Stimulated activated CD8-positive, alpha-beta memory T cell treated with anti-CD3 and anti-CD28 coated beads, Interleukin-12 subunit alpha, Interleukin-12 subunit beta, amount 100 ng/mL, for 1 hour (primary cell): ENCODE data around the gene CARD11.
"Not testable (repeated sequence)": the region's sequence is repeated elsewhere in the genome, so short reads cannot be mapped to it uniquely, and the experiment has no call there.

Experiments
- DNase-seq: peaks from one replicate; pipeline ENCODE4 v3.0.0-alpha.2; 2020; ENCODE audit warnings: low read depth

Gene CARD11

DNA sequence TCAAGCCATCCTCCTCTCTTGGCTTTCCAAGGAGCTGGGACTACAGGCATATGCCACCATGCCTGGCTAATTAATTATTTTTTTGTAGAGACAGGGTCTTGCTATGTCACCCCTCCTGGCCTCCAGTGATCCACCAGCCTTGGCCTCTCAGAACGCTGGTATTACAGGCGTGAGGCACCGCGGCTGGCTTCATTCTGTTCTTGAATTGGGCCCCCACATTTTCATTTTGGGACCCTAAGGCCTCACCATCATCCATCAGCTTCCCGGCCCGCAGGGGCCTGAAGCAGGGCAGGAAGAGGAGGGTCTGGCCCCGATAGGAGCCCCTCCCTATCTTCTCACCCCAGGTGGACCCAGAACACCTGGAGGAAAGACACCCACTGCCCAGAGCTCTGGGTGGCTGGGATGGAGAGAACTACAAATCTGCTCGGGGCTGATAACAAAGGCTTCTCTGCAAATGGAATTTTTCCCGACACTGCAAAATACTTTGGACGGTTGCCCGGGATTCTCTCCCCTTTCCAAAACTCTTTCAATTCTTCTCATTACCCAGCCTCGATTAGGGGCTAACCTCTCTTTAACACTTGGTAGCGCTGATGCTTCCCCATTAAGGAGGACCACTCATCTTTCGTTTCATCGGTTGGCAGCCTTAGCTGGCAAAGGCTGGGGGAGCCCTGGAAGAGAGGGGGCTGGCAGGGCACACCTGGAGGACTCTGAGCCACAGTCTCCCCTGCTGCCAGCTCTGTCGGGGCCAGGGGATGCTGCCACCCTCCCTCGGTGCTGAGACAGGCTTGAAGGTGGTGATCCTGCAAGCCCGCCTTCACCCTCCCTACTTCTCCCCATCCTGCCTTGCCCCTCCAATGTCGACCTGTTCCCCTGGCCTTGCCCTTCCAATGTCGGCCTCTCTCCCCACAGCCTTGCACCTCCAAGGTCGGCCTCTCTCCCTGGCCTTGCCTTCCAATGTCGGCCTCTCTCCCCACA is 118.5 kb downstream of the CARD11 start:
- no peak for DNase-seq

DNA sequence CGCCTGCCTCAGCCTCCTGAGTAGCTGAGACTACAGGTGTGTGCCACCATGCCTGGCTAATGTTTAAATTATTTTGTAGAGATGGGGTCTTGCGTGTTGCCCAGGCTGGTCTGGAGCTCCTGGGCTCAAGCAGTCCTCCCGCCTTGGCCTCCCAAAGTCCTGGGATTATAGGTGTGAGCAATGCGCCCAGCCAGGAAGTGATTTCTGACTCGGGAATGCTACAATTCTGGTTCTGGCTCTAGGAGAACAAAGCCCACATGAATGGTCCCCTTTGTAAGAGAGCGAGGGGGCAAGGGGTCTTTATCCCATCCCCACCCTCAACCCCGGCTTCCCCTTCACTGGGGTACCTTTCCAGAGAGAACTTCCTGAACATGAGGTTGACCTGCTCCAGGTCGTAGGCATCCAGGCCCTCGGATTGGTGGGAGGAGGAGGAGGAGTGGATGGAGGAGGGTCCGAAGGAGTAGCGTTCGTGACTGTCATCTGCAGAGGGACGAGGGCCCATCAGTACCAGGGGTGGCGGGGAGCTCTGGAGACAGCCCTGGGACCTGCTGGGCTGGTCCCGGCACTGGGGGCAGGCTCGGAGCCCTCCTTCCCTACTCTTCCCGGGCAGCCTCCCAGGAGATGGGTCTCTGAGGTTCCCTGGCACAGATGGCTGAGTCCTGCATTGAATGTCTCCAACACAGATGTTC is 119.6 kb downstream of the CARD11 start:
- no peak for DNase-seq

DNA sequence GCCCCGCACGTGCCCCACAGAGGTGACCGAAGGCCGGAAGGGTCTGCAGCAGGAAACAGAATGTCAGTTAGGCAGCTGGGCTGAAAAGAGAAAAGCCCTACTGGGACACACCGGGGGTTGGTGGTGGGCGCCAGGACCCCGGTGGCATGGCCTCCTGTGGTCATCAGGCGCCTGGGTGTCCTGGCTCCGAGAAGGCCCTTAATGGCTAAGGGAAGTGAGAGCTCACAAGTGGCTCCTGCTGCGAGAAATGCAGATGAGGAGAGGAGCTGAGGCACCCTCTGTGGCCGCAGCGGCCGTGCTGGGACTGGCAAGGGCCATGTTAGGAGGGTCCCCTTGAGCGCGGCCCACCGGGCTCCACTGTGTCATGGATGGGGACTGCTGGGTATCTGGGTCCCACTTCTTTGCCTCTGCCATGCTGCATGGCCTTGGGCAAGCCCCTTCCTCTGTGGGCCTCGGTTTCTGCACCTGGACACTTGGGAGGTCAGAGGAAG is 120.3 kb downstream of the CARD11 start:
- no peak for DNase-seq

DNA sequence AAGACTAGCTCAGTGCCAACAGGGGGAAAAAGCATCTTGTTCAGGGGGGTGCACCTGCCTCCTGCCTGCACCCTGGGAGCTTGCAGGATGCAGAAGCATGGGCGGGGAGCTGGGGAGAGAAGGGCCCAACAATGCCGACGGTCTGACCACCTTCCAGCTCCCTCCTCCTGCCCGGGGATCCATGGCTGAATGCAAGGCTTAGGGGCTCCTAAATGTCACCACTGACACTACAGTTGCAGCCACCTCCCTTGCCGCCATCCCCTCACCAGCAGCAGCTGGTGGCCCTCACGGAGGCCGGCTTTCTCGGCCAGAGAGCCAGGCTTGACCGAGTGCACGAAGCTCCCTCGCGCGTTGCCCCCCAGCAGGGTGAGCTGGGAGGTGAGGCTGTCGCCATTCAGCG is 120.8 kb downstream of the CARD11 start:
- DNase-seq: no peak

DNA sequence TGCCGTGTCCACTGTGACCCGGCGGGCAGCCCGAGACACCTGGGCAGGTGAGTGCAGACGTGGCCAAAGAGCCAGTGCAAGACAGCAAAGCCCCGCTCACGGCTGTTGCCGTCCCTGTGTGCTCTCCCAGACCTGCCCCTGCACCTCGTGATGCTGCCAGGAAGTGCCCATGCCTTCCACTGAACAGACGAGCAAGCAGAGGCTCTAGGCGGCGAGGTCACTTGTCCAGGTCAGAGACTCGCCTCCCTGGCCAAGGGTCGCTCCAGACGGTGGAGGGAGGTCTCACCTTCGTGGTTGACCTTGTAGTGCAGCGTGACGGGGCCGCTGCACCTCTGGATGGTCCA is 121.3 kb downstream of the CARD11 start:
- no peak for DNase-seq

DNA sequence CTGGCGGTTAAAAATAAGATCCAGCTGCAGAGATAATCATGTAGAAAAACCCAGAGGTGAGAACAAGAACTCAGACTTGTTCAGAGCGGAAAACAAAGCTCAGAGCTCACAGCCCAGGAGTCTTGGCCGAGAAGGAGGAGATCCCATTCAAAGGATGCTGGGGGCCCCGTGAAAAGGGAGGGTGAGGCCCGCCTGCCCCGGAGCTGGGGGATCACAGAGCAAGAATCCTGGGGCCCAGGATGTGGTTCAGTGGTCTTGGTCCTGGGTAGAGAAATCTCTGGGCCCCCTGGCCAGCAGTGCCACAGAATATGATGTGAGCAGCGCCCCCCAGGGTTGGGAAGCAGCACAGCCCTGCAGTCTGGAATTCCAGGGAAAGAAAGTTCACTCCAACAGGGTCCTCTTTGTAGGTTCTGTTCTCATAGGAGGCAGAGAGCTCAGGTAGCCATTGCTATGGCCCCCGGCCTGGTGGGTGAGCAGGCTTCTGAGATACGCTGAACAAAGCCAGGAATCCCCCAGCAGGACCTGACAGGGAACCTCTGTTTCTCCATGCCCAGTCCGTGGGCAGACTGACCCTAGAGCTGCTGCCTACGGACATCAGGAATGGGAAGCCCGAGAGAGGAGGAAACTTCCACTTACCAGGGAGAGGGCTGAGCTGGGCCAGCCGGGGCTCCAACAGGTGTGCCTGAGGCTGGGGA is 121.9 kb downstream of the CARD11 start:
- no peak for DNase-seq

DNA sequence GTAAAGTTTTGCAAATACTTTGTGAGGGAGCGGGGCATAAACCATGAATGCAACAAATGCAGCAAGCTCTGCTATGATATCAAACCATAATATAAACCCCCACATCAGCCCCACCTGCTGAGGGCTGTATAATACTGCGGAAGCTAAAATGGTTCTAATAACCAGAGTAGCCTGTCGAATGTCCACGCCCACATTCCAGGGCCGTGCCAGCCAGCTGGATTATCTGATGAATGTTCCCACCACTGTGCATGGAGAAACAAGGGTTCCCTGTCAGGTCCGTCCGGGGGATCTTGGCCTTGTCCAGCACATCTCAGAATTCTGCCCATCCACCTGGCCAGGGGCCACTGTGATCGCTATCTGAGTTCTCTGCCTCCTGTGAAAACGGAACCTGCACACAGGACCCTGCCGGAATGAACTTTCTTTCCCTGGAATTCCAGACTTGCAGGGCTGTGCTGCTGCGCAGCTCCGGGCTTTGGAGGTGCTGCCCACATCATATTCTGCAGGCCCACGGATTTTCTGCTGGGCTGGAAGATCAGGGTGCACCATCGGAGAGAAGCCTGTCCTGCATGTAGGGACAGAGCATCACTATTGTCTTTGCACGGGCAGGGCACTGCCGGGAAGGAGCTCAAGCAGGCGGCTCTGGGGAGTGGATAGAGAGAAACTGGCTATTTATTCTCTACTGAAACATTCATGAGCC is 122.6 kb downstream of the CARD11 start:
- no peak for DNase-seq

DNA sequence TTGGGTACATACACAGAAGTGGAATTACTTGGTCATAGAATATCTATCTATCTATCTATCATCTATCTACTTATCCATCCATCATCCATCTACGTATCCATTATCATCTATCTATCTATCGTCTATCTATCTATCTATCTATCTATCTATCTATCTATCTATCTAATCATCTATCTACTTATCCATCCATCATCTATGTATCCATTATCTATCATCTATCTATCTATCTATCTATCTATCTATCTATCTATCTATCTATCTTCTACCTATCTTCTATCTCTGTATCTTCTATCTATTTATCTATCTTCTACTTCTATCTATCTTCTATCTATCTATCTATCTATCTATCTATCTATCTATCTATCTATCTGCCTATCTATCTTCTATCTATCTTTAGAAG is 123.2 kb downstream of the CARD11 start:
- DNase-seq: not testable (repeated sequence)

DNA sequence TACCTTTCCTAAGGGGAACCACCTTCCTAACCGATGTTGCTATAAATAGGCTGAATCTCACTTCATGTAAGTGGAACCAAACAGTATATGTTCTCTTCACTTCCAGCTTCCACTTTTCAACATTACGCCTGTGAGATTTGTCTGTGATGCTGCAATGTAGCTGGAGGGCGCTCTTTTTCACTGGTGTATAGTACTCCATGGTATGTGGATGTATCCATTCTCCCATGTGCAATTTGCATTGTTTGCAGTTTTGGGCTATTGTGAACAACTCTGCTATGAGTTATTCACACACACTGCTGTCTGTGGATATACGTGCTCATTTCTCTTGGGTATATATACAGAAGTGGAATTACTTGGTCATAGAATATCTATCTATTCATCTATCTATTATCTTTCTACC is 123.6 kb downstream of the CARD11 start:
- no peak for DNase-seq

DNA sequence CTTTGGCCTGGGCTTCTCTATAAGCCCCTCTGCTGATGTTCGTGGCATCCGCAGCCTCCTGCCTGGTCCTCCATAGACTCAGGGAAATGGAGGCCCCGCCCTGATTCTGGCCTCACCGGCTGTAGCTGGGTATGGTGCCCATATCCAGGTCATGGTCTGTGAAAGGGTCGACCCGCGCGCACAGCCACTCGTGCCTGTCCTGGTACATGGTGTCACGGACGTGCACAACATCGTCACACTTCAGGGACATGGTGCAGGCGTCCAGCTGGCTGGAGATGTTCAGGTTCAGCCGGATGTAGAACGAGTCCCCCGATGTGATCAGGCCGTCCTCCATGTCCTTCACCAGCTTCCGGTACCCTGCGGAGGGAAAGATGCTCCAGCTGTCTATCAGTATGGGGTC is 124.4 kb downstream of the CARD11 start:
- no peak for DNase-seq

DNA sequence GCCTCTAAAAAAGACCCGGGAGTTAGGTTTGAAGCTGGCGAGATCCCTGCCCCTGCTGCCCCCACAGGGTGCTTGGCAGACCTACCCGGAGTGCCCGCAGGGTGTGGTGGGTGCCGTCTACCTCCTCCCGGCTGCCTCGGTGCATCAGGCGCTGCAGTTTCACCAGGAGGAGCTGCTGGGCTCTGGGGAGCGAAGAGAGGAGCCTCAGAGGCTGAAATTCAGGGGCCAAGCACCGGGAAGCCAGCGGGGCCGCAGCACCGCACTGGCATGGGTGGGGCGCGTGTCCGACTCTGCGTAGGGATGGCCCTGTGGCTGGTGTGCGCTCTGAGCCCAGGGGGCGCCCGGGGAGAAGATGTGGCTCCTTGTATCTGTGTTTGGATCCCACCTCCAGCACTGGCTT is 125.3 kb downstream of the CARD11 start:
- DNase-seq: no peak

DNA sequence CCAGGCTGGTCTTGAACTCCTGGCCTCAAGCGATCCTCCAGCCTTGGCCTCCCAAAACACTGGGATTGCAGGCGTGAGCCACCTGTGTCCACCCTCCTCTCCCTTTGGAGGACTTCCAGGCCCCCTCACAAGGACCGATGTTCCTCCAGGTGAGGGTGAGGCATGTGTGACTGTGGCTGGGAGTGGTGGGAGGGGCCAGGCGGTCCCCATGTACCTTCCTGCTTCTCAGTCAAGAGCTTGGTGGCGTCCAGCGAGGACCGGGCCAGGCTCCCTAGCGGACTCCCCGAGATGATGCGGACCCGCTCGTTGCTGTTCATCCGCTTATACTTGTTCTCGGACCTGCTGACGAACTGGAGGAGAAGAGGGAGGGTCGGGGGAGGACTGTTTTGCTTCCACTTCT is 128.6 kb downstream of the CARD11 start:
- no peak for DNase-seq

DNA sequence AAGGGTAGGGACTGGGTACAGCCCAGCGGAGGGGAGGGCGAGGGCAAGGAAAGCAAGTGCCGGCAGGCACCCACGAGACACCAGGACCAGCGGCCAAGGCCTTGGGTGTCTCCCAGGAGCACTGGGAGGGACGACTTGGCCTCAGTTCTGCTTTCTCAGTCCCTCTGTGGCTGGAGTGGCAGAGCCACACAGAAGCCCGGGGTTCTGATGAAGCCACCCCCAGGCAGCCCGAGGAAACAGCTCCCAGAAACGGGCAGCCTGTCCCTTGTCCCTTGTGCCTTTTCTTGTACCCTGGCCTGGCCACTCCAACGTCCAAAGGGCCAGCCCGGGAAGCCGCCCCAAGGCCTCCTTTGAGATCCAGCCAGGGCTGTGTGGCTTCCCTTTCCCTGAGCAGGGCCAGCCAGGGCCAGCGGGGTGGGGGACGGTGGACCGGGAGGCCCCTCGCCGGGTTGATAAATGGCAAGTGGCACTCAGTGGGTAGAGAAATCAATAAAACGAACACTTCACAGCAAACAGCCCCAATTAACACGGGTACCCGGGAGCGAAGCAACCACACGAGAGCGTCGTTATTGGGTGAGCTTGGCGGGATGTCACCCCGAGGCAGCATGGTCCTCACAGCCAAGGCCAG is 129.8 kb downstream of the CARD11 start:
- no peak for DNase-seq

DNA sequence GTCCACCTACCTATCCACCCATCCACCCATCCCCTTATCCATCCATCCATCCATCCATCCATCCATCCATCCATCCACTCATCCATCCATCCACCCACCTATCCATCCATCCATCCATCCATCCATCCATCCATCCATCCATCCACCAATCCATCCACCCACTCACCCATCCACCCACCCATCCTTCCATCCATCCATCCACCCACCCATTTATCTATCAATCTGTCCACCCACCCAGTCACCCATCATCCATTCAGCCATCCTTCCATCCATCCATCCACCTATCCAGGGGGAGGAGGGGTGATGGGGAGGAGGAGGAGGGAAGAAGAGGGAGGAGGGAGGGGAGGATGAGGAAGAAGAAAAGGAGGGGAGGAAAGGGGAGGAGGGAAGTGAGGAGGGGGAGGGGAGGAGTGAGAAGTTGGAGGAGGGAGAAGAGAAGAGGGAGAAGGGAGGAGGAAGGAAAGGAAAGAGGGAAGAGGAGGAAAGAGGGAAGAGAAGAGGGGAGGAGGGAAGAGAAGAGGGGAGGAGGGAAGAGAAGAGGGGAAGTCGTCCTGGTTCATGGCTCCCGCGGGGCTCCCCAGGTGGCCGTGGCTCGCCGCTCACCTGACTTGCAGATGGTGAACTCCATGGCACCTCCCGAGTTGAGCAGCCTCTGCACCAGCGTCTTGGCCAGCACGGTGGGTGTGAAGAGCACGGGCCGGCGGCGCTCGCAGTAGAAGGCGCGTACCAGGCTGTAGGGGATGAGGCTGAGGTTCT is 130.8 kb downstream of the CARD11 start:
- no peak for DNase-seq

DNA sequence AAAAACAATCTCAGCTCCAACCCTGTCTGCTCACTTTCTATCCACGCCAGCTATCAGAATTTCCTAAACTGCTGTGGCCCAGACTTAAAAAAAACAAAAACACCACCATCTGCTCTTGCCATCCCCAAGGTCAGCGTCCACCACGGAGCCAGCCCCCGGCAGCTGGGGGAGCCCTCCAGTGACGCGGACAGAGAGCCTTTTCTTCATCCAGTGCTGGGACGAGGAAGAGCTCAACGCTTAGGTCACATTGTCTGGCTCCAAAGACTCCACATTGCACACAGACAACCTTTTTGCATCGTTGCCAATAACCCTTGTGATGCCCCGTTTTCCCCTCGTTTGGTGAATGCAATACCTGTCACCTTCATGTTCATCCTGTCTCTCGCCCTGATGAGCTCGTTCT is 132.2 kb downstream of the CARD11 start:
- no peak for DNase-seq

DNA sequence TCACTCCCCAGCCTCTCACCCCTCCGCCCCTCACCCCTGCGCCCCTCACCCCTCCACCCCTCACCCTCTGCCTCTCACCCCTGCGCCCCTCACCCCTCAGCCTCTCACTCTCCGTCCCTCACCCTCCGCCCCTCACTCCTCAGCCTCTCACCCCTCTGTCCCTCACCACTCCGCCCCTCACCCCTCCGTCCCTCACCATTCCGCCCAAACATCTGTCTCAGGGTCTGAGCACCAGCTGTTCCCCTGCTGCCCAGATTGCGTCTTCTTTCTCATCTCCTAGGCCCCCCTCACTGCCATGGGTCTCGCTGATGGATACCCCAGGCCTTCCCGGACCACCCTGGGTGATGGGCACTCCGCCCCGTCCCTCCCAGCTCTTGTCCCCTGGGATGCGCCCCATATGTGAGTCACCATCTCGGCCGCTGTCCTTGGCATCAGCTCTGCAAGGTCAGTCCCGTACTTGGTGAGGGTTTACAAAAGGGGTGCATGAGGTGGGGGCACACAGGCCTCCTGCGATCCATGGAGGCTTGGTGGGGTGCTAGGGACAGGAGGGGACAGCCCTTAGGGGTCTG is 134.1 kb downstream of the CARD11 start:
- no peak for DNase-seq

DNA sequence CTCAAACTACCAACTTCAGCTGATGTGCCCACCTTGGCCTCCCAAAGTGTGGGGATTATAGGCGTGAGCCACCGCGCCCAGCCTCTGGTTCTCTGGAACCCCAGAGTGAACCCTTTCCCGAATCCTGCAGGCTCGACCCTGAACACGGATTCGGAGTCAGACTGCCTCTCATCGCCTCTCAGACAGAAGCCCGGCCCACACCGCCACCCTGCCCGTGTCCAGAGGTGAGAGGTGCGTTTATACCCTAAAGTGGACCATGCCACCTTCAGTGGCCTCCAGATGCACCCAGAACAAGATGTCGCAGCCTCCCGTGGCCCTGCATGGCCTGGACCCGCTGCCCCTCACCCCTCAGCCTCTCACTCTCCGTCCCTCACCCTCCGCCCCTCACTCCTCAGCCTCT is 134.6 kb downstream of the CARD11 start:
- DNase-seq: no peak

DNA sequence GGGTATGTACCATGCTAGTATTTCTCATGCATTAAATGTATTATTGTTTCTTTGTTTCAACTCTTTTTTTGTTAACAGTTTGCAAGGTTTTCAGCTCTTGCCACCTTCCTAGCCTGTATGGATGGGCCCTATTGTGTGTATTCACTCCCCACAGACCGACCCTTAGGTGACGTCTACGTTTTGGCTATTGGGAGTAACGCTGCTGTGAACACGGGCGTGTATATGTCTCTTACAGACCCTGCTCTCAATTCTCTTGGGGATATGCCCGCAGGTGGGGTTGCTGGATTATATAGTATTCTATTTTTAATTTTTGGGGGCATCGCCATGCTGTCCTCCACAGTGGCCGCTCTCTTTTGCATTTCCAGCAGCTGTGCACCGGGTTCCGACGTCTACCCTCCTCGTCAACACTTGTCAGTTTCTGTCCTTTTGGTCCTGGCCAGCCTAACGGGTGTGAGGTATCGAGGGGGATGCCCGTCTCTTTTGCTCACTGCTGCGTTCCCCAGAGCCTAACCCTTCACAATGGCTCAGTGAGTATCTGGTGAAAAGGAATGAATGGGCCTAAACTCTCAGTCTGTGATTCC is 135.5 kb downstream of the CARD11 start:
- DNase-seq: no peak

DNA sequence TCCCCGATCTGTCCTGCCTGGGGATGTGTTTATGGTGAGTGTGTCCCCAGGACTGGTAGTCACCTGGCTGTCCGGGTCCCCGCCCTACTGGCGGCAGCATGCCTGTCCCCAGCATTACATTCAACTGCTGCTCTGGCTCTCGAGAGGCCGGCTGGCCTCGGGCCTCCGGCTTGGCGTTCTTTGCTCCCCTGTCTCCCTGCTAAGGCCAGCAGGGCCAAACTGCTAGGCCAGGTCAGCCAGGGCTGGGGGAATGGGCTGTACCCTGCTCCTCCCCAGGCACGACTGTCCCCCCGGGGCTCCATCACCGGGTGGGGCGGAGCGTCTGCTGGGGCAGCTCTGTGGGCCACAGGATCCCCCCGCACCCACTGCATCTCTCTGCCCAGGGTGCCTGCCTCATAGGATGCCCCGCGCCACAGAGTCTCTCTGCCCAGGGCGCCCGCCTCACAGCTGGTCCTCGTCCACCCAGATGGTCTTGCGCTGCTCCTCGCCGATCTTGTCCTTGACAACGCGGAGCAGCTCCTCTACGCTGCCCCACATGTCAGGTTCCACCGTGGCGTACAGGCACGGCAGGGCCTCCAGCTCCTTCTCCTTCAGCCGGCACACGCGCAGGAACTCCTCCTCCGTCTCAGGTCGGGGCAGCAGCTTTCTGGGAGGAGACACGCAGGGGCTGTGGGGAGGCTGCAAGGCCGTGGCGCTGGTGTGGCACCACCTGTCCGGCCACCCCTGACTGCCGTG is 137.3 kb downstream of the CARD11 start:
- DNase-seq: no peak
